D341Med (cell line): Measurements from ENCODE around the gene EDAR.

ENCODE experiments used
- DNase-seq: peaks from one replicate; pipeline ENCODE4 v3.0.0; 2012; ENCODE audit warnings: low spot score

The EDAR gene

DNA sequence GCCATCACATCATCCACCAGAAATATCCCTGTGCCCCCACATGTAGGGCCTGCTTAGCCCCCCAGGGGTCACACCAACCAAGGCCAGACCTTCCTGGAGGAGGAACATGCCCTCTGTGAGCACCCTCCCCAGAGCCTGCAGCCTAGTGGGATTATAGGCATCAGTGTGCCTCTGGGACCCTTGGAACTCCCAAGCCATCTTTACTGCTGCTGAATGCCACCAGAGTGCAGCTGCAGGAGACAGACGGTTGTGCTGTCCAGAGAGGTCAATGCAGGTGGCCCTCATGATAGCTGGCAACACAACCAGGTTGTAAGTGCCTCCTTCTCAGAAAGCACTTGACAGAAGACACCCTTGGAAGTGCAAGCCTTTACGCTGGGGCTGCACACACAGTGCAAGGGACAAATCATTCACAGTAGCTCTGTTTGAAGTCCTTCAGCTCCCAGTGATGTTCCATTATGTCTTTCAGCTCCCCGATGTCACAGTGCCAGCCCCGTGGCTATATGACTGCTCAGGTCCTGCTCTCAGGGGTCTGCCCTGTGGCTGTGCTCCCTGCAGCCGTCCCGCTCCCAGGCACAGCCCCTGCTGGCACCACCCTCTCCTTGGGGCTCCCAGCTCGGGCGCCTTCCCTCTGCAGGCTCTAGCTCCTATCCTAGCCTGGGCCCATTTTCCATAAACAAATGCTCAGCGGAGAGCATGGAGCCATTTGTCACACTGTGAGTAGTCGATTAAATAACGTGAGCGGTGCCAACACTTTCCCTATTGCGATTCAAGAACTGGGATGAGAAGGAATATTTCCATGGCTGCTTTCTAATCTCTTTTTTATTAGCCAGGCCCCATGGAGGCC, 65.1 kb downstream of the EDAR start:
- no peak for DNase-seq

DNA sequence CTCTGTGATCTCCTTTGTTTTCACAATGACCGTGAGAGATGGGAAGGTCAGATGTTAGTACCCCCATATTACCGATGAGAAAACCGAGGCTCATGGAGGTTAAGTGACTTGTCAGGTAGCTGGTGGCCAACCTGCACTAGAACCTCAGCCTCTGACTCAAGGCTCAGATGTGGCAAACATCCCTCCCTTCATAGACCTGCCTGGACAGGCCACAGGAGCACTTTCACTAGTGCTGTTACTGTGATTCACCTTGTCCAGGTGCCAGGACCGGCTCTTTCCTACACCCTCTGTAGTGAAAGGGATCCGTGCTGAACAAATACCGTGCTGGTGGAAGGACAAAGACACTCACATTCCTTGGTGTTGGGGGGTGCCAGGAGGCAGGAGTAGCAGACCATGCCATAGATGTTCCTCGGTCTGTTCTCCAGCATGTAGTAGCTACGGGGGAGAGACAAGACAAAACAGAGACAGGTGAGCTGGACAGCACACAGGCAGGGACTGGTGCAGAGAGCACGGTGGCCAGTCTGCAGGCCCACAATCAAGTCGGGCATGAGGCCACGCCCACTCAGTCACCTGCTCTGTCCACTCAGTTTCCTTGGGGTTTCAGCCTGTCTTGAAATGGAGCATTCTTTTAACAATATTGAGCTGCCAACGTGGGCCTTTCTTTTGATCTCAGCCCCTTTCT, 65.9 kb downstream of the EDAR start:
- no peak for DNase-seq

DNA sequence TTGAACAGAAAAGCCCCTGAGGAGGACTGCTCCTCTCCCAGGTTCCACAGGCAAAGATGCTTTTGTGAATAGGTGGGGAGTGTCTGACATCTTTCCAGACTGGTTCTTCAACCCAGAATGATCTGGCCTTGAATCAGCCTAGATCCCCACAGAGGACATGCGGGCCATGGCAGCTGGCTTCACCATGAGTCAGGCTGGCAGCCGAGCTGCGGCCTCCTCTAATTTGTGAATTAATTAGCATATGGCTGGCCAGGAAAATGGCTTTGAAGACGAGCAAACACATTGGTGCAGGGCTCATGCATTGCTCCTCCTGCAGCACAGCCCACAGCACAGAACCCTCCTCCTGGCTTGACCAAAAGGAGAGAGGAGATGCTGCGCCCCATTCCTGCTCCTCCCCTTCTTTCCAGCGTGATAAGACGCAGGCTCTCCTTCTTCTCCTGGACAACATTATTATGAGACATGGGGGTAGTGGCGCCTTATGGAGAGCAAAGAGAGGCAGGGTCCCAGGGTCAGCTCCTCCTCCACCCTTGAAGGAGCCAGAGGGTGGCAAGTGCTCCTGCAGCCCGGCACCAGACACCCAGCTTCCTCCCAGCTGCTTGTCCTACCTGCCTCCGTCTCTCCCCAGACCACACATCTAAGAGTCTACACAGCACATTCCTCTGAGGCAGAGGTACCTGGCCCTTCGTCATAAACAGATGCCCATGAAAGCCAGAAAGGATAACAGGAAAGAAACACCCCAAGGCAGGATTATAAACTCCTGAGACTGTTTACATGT, 66.7 kb downstream of the EDAR start:
- DNase-seq = no peak

DNA sequence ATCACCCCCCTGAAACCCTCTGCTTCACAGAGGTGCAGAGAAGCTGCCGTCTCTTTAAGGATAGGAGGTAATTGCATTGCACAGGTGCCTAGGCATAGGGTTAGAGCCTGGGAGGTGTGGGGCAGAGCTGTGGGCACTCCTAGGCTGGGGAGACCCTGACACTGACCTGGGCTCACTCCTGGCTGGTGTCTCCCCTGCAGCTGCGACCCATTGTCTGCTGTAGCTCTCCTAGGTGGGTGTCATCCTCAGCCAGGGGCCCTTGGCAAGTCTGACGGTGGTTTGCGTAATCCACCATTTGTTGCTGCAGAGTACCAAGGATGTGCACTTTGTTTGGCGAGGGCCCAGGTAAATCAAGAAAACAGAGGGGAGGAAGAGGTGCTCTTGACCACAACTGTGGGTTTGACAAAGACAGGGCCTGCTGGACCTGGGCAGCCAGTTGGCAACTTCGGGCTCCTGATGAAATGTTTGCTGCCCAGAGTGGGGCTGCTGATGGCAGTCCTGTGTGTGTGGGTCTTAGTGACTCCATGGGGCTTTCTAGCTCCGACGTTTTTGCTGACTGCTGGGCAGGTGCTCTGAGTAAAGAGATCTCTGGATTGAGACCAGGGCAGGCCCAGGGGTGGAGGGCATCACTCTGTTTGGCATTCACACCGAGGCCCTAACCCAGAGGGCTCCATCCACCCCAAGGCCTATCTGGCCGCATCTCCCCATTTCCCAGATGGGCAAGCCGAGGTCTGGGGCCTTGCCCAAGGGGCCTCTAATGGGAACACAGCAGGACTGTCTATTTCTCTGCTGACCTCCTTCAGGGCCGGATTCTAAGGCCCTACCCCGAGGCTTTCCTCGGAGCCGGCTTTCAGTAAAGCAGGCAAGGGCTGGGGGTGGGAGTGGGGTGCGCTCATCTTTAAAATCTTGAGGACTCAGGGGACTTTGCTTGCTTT, 67.7 kb downstream of the EDAR start:
- no peak for DNase-seq

DNA sequence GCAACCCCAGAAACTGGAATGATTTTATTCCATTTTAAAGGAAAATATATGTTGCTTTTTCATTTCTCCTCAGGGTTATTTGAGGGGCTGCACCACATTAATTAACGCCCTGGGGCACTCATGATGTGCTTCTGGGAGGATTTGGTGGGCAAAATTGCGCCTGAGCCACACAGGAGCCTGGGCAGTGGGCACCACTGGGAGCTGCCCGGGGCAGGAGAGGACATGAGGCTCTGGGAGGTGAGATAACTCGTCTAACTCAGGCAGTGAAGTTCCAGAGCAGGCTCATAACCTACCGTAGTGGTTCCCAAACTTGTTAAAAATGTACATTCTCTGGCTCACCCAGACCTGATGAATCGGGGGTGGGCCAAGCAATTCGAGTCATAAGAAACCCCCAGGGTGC, 68.3 kb downstream of the EDAR start:
- DNase-seq = no peak

DNA sequence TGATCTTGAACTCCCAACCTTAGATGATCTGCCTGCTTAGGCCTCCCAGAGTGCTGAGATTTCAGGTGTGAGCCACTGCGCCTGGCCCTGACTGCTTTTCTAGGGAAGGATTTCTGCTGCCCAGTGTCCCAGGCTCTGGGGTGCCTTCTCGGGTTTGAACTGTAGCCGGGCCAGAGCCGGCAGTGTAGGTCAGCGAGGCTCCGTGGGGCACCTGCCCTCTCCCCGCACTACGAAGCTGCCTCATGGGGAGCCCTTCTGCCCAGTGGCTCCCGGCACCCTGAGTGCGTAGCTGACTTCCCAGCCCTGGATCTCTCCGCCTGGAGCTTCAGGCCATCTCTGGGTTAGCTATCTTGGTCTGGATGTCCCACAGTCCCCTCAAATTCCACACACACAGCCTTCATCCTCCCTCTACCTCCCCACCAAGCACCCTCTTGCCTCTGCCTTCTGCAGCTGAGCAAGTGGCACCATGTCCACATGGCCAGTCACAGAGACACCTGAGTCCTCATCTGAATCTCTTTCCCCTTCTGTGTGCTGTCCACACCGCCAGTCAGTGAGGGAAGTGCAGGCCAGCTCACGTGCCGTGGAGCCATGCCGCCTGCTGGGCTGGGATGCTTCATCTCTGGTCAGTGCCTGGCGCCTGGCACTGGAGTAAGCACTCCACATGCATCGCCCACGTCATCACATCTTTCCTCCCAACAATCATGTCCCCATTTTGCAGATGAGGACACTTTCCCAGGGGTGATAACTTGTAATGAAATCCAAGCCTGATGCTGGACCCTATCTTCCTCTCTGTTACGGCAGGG, 69.2 kb downstream of the EDAR start:
- DNase-seq = no peak

DNA sequence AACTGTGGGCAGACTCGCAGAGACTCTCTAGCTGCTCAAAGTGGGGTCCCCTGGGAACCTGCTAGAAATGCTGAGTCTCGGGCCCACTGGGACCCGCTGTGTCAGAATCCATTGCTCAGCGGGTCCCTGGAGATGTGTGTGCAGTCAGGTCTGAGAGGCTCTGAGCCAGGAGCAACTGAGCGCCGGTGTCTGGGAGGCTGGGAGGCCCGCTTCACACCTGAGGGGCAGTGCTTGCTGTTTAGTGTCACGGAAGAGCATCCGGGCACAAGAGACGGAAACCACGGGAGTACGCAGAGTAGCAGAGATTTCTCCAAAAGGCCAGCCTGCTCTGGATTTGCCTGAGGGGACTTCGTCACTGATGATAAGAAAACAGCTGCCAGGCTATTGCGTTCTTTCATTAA, 70.1 kb downstream of the EDAR start:
- DNase-seq = no peak

DNA sequence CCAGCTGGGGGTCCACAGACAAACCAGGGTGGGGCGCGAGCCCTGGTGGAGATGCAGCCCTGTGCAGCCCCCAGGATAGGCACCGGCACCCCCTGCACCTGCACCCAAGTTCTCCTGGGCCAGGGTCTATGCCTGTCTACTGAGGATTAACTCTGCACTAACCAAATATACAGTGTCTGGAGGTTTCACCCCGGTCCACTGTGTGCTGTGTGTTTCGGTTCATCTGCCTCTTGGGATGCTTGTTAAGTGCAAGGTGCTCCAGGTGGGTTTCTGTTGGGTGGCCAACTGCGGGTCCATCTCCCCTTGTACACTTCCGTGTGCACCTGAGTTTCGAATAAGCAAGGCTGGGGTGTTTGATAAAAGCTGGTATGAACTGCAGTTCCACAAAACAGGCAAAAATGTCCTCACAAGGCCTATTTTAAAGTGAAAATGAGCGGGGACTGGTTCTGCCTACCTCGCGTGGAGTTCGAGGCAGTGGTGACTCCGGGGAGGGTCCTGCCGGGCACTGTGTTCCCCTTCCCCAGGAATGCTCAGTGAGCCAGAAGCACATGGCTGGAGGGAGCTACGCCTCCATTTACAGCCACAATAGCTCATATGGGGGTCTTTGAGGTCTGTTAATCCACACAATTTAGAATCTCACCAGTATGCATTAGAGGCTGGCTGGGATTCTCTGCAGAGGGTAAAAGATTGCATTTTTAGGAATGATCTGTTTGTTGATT, 70.7 kb downstream of the EDAR start:
- DNase-seq = no peak

DNA sequence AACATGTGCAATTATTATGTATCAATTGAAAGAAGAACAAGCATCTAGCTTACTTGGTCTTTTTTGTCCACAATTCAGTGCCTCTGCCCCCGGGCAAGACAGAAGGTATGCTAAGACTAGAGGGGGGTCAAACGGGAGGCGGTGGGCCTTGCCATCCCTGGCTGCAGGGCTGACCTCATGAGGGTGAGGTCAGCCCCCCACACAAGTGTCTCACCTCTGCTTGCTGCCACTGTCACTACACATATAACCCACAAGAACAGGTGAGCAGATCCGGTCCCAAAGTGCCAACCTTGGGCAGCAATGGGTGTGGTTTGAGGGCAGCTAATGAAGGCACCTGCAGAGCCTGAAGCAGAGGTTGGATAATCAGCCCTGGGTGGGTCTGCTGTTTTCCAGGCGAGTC, 71.5 kb downstream of the EDAR start:
- no peak for DNase-seq

DNA sequence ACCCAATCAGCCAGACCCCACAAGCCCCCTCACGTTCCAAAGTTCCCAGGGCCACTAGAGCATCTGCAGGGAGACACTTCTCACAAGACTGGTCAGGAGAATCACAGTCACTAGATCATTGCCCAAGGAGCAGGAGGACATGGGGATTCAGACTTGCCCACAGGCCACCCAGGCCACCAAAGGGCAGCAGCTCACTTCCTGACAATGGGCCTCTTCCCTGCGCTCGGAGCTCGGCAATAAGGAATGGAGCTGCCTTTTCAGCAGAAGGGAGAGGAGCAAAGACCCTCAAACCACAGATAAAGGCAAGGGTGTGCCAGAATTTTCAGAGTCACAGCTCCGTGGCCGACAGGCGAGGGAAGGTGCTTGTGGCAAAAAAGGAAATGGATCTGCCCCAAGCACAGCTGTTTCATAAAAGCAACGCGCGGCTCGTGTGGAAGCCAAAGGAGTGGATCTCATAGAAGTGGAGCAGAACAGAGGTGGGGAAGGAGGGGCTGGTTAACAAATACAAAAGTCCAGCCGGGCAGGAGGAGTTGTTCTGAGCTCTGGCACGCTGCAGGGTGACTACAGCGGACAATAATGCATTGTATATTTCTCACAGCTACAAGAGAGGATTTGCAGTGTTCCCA, 72.1 kb downstream of the EDAR start:
- no peak for DNase-seq

DNA sequence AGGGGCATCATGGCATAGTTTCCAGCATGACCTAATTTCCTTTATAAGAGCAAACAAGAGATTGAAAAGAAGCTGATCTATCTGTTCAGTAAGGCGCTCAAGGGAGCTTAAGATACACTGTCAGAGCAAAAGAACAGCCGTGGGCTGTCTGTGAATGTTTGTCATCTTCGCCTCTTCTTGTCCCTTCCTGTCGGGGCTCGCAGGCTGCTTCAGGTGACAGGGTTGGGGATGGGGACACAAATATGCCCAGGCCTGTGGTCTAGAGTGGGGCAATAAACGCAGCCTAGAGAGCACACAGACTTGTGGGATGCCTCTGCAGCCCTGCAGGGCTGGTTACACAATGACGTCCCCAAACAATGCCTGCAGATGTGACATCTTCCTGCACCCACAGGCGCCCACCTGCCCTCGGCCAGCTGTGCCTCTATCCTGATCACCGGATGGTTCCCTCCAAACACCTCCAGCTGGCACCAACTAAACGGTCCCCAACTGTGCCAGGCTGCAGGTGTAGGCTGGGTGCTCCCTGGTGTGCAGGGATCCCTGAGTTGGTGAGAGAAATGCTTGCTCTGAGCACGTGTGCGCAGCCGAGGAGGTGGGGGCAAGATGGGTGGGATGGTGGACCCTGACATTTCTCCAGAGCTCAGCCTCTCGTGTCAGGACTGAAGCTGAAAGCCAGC, 72.8 kb downstream of the EDAR start:
- no peak for DNase-seq

DNA sequence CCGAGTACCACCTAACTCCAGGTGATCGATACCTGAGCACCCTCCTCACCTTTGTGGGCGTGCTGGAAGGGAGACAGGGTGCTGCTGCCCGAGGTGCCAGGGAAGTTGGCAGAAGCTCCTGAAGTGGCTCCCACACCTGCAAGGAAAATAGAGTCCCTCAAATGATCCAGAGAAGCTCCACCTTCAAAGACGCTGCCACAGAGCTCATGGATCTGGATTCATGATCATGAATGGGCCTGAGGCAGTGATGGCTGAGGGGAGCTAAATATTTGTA, 76.5 kb downstream of the EDAR start:
- no peak for DNase-seq

DNA sequence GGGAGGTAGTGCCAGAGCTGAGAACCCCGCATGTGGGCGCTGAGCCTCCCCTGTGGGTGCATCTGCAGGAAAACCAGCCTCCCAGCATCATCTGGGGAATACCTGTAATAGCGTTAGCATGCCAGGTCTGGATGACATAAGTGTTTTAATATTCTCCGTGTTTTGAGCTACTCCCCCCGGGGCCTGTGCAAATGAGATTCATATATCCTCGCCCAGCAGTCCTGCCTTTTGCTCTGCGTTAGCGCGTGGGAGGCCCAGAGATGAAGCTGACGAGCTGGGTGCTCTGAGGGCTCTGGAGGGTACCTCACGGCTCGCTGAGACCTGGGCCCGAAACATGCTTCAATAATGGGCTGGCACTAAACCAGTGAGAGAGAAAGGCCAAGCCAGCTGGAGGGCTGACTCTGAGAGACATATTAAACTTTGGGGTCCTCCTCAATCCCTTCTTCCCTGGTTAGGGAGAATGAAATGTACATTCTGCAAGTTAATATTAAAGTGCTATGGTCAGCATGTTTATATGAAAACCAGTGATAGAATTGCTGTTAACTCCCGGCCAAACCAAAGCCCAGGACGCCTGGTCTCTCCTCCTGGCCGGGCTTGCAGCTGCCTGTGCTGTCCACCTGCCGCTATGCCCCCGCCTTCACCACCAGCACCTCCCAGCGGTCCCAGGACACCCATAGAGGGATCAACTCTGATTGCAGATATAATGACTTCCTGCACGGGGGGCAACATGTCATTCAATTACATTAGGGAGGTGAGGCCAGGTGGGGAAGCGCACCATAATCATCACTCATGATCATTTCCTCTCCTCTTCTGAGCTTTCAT, 77.0 kb downstream of the EDAR start:
- DNase-seq = peak; percentile 6

DNA sequence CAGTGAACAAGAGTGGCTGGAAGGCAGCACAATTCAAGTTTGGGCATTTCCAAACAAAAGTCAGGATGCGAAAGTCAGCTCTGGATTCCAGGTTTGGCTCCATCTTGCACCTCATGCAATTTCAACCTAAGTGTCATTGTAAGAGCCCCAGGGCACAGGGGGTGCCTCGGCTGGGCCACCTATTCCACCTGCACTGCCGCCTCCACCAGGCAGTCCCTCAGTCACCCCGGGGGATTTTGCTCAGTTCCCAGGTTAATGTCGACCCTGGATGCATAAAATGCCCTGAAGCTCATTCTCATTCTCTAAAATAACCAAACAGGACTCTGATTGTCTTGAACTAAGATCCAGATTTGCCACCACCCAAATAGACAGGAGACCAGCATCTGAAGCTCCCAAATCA, 77.6 kb downstream of the EDAR start:
- no peak for DNase-seq

DNA sequence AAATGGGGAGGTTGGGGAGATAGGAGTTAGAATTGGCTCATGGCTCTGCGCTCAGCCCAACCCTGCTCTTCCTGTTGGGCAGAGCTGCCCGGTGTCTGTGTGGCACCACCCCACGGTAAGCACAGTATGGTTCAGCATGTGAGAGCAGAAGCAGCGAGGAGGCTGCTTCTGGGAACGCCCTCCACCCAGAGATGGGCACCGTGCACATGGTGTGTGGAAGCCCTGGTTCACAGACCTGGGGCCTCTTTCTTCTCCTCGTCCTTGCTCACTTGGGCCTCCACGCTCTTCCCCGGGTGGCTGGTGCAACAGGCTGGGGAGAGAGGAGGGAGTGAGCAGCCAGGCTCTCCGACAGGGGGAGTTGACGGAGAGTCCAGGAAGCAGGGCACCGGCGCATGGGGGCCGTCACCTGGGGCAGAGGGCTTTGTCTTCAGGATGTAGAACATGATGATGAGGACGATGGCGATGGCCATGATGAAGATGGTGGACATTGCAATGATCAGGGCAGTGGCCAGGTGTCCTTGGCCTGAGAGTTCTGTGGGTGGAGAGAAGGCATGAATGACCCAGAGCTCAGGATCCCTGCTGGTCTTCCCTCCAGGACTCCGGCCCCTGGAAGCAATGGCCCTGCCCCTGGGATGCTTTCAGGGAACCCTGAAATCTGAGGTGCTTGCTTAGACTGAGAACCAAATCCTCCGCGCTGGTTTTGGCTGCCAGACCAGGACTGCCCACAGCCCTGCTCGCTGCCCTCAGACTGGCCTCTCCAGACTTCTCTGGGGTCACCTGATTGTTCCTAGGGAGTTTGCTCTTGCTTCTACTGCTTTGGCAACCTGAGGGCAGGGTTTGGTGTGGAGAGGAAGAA, 78.3 kb downstream of the EDAR start:
- peak; percentile 10 for DNase-seq

DNA sequence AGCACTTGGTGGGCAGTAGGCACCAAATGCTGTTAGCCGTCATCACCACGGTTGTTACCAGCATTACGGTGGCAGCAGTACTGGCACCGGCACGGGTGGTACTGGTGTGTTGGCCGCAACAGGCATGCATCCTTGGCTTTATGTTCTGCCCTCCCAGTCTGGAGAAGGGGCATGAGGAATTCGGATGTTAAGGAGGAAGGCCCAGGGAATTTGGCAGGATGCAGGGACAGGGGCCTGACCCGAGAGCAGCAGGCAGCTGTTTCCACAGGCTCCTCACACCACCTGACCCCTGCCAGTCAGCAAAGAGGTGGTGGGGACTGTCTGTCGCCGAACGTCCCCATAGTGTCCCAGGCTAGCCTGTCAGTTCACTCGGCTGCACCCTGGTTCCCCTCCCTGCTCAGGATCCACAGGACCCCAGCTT, 79.0 kb downstream of the EDAR start:
- peak; percentile 14 for DNase-seq

DNA sequence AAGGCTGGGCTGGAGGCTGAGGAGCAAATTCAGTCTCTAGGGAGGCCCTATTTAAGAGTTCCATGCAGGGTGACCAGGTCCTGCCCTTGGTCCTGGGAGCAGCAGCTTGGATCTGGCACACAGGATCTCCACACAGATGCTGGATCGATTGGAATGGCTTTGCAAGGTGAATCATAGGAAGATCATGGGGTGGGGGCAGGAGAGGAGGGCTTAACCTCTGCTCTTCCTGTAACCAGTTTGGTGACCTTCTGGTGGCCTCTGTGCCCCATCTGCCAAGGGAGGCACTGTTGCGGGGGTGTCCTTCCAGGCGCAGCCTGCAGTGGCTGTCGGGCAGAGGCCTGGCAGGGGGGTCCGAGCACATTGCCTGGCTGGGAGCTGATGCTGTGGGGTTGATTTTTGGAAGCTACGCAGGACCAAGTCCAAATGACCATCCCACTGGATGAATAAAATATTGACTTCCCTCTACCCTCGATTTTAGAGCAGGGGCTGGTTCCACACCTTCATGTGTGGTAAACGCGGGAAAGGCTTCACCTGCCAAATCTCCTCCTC, 79.7 kb downstream of the EDAR start:
- DNase-seq = peak; percentile 14
